Measurements from ENCODE around the gene GALK2. TPM values are rescaled to one million over a fixed set of nuclear protein-coding genes. Genes with fewer than 3 reads are reported as not detected.

Gene GALK2
- total and polyA plus RNA-seq, 2 of the 8 experiments (the other 6 are each of a cell fraction or from before 2014, with no cell fraction given): 8.7 to 16.1 TPM

- Histone ChIP-seq H3K27me3 (replicated peaks in 1 of 4; ENCODE audit: control insufficient read depth in 3 of 4, extremely low read depth in 1 of 4, insufficient read depth in 3 of 4, low read length in 3 of 4) (no peaks in the 10 kb centered on the region), H3K79me1 (ENCODE audit: low read depth, low read length) (no peaks in the 10 kb centered on the region), H3K56ac (replicated peaks; ENCODE audit: insufficient read length, low read depth, low read length) (no peak overlapping the region), H3K23me2 (ENCODE audit: low read depth, low read length) (no peaks in the 10 kb centered on the region), H4K8ac (ENCODE audit: extremely low read depth, insufficient read depth, low read length) (no peak overlapping the region), H2AFZ (ENCODE audit: low read length) (no peak overlapping the region), H3K4me1 (replicated peaks in 1 of 4; ENCODE audit: control insufficient read depth in 3 of 4, insufficient read depth in 4 of 4, low read length in 3 of 4) (no peaks in the 10 kb centered on the region), H2BK20ac (ENCODE audit: low read length) (no peak overlapping the region), H3K36me3 (ENCODE audit: control insufficient read depth in 2 of 4, insufficient read depth in 4 of 4, low read length in 3 of 4) (peaks cover 0 to 5% (median 0%) of the 10 kb centered on the region in 4 experiments; a peak in 2 of 8 replicates), H3K4me2 (ENCODE audit: insufficient read depth in 1 of 2, low read depth in 2 of 2, low read length in 2 of 2) (no peak overlapping the region), H3K9me3 (ENCODE audit: insufficient read depth in 2 of 2, low read depth in 1 of 2, low read length in 1 of 2) (no peaks in the 10 kb centered on the region), H3K4me3 (ENCODE audit: extremely low read depth in 1 of 4, insufficient read depth in 2 of 4, low read depth in 3 of 4, low read length in 4 of 4) (no peak overlapping the region), H2AK5ac (ENCODE audit: low read depth, low read length) (no peak overlapping the region), H3K23ac (ENCODE audit: insufficient read length) (no peak overlapping the region), H3K14ac (ENCODE audit: insufficient read length) (no peak overlapping the region), H3K9ac (replicated peaks in 1 of 4; ENCODE audit: extremely low read depth in 1 of 4, low read depth in 3 of 4, low read length in 3 of 4) (no peak overlapping the region), H4K5ac (ENCODE audit: insufficient read length, low read depth, low read length) (no peak overlapping the region), H2BK12ac (ENCODE audit: low read depth, low read length) (no peak overlapping the region), H3K79me2 (ENCODE audit: control insufficient read depth in 1 of 2, insufficient read depth in 2 of 2, low read length in 2 of 2) (no peaks in the 10 kb centered on the region), H3K27ac (ENCODE audit: low read depth, low read length) (no peak overlapping the region), H4K91ac (replicated peaks; ENCODE audit: insufficient read length, low read length) (no peak overlapping the region), H2BK15ac (ENCODE audit: low read length) (no peak overlapping the region), H3K18ac (ENCODE audit: extremely low read depth, low read length) (no peak overlapping the region), H4K20me1 (replicated peaks in 1 of 2; ENCODE audit: control insufficient read depth in 1 of 2, insufficient read depth in 2 of 2, low read length in 2 of 2) (no peaks in the 10 kb centered on the region), H2BK5ac (ENCODE audit: low read depth, low read length) (no peak overlapping the region), H3K4ac (replicated peaks; ENCODE audit: insufficient read length, low read depth, low read length) (no peak overlapping the region), H2BK120ac (replicated peaks; ENCODE audit: low read depth, low read length) (no peak overlapping the region)
- FAIRE-seq: no peak
- POLR2A ChIA-PET (ENCODE audit: partially characterized antibody): interaction anchor here (0.6 kb wide), 1 partner anchor 24 kb away, joined by 3 read pairs; no protein-coding TSS in a partner anchor
- TF ChIP-seq SUZ12 (IDR thresholded peaks at IDR 0.05; ENCODE audit: low read length): no peak
- no peak for TF ChIP-seq MAX (IDR thresholded peaks at IDR 0.05)
- TF ChIP-seq SP2 (IDR thresholded peaks at IDR 0.05; ENCODE audit: low read length): no peak
- TF ChIP-seq TAF7 (optimal IDR thresholded peaks at IDR 0.05; ENCODE audit: borderline replicate concordance, low read depth, low read length): no peak
- TF ChIP-seq CTBP2 (IDR thresholded peaks at IDR 0.05; ENCODE audit: borderline replicate concordance, insufficient read depth, insufficient read length, low read length): no peak
- no peak for TF ChIP-seq ZNF274 (IDR thresholded peaks at IDR 0.05; ENCODE audit: borderline replicate concordance, extremely low read depth, low read length)
- no peak for TF ChIP-seq KDM4A (IDR thresholded peaks at IDR 0.05; ENCODE audit: low read depth, low read length, severe bottlenecking)
- no peak for DNase-seq (ENCODE audit: low read depth in 1 of 2, low spot score in 2 of 2)
- WGBS, 2 experiments (ENCODE audit: extremely low coverage in 1 of 2, insufficient coverage in 1 of 2, insufficient read length in 1 of 2, insufficient replicate concordance in 2 of 2, low coverage in 1 of 2, low lambda C conversion rate in 2 of 2, missing lambda C conversion rate in 1 of 2): 87% methylated on average over 4 of the region's 4 CpGs; no CpG with 5 or more reads in 1 of the 2 experiments
- CTCF ChIA-PET (ENCODE audit: partially characterized antibody): interaction anchor here (1.0 kb wide), 1 partner anchor 70 kb away, joined by 3 read pairs; no protein-coding TSS in a partner anchor
Measured at GRCh38 chr15:49120832-49121231, 49.2 kb upstream of the GALK2 start.

Measured in H1 (cell line).